Measurements from ENCODE around the gene ARID1A.

DNA sequence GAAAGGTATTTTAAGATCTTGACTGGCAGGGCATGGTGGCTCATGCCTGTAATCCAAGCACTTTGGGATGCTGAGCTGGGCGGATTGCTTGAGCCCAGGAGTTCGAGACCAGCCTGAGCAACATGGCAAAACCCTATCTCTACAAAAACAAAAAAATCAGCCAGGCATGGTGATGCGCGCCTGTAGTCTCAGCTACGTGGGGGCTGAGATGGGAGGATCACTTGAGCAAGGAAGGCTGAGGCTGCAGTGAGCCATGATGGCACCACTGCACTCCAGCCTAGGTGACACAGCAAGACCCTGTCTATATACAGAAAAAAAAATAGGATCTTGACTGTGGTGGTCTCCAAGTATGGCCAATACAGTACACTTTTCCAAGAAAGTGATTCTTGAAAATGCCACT is 16.0 kb downstream of the ARID1A start:
- TF ChIP-seq, protein P1, sequence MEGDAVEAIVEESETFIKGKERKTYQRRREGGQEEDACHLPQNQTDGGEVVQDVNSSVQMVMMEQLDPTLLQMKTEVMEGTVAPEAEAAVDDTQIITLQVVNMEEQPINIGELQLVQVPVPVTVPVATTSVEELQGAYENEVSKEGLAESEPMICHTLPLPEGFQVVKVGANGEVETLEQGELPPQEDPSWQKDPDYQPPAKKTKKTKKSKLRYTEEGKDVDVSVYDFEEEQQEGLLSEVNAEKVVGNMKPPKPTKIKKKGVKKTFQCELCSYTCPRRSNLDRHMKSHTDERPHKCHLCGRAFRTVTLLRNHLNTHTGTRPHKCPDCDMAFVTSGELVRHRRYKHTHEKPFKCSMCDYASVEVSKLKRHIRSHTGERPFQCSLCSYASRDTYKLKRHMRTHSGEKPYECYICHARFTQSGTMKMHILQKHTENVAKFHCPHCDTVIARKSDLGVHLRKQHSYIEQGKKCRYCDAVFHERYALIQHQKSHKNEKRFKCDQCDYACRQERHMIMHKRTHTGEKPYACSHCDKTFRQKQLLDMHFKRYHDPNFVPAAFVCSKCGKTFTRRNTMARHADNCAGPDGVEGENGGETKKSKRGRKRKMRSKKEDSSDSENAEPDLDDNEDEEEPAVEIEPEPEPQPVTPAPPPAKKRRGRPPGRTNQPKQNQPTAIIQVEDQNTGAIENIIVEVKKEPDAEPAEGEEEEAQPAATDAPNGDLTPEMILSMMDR (IDR thresholded peaks at IDR 0.05; ENCODE audit: borderline replicate concordance, extremely low read depth, low read length, poor library complexity, severe bottlenecking): no peak
- TF ChIP-seq EZH2 (IDR thresholded peaks at IDR 0.05; ENCODE audit: borderline replicate concordance, low read depth, low read length, severe bottlenecking): no peak
